Natural killer cell treated with Interleukin-12 subunit alpha and Interleukin-12 subunit beta and Interleukin-15 and Interleukin-18, amount 100 ng/mL, for 72 hours (primary cell): ENCODE measurements around the gene ZBTB32. TPM values are rescaled to one million over a fixed set of nuclear protein-coding genes. Genes with fewer than 3 reads are reported as not detected.
"Not testable (repeated sequence)": the region's sequence is repeated elsewhere in the genome, so short reads cannot be mapped to it uniquely, and the experiment has no call there.

Source experiments
- ATAC-seq, 2 donors: fragments of 150-1000 bp; cut with Tn5 transposase in 1 of 2; sonication (Bioruptor Pico), chemical (Tn5 transposase) in 1 of 2; 2 replicates each; pipeline ENCODE4 v1.10.0; 2021
- DNase-seq: peaks from one replicate; pipeline ENCODE4 v3.0.0; 2022; ENCODE audit warnings: low spot score
- H3K27ac Mint-ChIP-seq, 2 donors: 1 replicate in 1 of 2; 2 replicates in 1 of 2; pipeline ENCODE4 v1.8.0; 2022; ENCODE audit warnings: mixed read lengths in 2 of 2, mild to moderate bottlenecking in 1 of 2, moderate library complexity in 1 of 2
- H3K27me3 Mint-ChIP-seq, 2 donors: 1 replicate in 1 of 2; 2 replicates in 1 of 2; pipeline ENCODE4 v1.8.0; 2022; ENCODE audit warnings: mixed read lengths in 2 of 2
- H3K36me3 Mint-ChIP-seq: one replicate; pipeline ENCODE4 v1.8.0; 2022; ENCODE audit warnings: mixed read lengths
- H3K4me1 Mint-ChIP-seq, 2 donors: 1 replicate in 1 of 2; 2 replicates in 1 of 2; pipeline ENCODE4 v1.8.0; 2022; ENCODE audit warnings: low read depth in 2 of 2, mixed read lengths in 2 of 2, mild to moderate bottlenecking in 1 of 2
- H3K4me3 Mint-ChIP-seq: one replicate; pipeline ENCODE4 v1.8.0; 2022; ENCODE audit warnings: mixed read lengths
- H3K9me3 Mint-ChIP-seq: 2 replicates; pipeline ENCODE4 v1.8.0; 2022; ENCODE audit warnings: mixed read lengths
- total RNA-seq, 2 donors: library from RNA; stranded (reverse); gene quantifications; one replicate each; pipeline ENCODE4 v1.2.3, GENCODE V29; 2022

ZBTB32 gene
- total RNA-seq, 2 donors from 2014 or later: 191 to 295 TPM

DNA sequence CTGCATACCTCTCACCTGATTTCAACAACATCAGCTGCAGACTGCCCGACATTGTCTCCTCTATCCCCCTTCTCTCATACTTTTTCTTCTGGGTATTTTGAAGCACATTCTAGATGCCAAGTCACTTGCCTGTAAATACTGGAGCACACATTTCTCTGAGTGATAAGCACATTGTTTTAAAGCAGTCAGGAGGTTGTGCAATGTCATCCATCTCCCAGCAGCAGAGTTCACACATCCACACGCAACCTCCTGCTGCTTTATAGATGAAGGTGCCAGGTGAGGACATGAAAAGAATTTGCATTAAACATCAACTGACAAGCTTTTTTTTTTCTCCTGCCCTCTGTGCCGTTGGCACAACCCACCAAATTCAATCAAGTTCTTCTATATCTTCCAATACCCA is 32.5 kb upstream of the ZBTB32 start:
- H3K4me3 Mint-ChIP-seq: no peak overlapping the region
- no peak overlapping the region for H3K27ac Mint-ChIP-seq
- no peaks in the 10 kb centered on the region for H3K9me3 Mint-ChIP-seq
- ATAC-seq (no peak), DNase-seq (no peak)
- H3K27me3 Mint-ChIP-seq: peaks cover 30 to 46% of the 10 kb centered on the region in 2 donors
- peaks cover 10 to 12% of the 10 kb centered on the region in 2 donors for H3K4me1 Mint-ChIP-seq
- no peaks in the 10 kb centered on the region for H3K36me3 Mint-ChIP-seq

- H3K27ac Mint-ChIP-seq: no peak overlapping the region
- H3K36me3 Mint-ChIP-seq: no peaks in the 10 kb centered on the region
- peak overlapping the region; percentile 71 for H3K4me3 Mint-ChIP-seq
- DNase-seq: peak; percentile 81
- H3K27me3 Mint-ChIP-seq: peaks cover 35 to 52% of the 10 kb centered on the region in 2 donors
- peaks cover 10 to 12% of the 10 kb centered on the region in 2 donors for H3K4me1 Mint-ChIP-seq
- peak; percentile 94 for ATAC-seq
- no peaks in the 10 kb centered on the region for H3K9me3 Mint-ChIP-seq
Measured at GRCh38 chr19:35673121-35673804, 31.1 kb upstream of the ZBTB32 start.

DNA sequence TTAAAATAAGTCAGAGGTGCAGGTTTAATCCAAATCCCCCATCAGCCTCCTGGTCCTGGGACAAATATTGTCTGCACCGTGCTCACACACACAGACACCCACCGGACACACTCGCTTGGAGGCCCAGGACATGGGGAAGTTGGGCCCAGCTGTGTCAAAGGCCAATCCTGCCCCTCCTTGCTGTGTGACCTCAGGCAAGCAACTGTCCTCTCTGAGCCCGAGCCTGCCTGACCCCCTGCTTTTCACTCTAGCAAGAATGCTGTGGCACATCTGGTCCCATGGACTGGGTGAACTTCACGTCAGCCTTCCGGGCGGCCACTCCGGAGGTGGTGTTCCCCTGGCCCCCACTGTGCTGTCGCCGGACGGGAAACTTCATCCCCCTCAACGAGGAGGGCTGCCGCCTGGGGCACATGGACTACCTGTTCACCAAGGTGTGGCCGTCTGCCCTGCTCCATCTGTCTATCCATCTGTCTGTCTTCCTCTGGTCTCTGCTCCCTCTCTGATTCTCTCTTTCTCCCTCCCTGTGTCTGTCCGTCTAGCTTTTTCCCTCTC is 28.7 kb upstream of the ZBTB32 start:
- H3K27me3 Mint-ChIP-seq: peaks cover 25 to 37% of the 10 kb centered on the region in 2 donors
- ATAC-seq: no peak
- no peak for DNase-seq
- H3K36me3 Mint-ChIP-seq: no peaks in the 10 kb centered on the region
- H3K27ac Mint-ChIP-seq: no peak overlapping the region
- no peaks in the 10 kb centered on the region for H3K9me3 Mint-ChIP-seq
- peaks cover 10 to 12% of the 10 kb centered on the region in 2 donors for H3K4me1 Mint-ChIP-seq
- H3K4me3 Mint-ChIP-seq: no peak overlapping the region

DNA sequence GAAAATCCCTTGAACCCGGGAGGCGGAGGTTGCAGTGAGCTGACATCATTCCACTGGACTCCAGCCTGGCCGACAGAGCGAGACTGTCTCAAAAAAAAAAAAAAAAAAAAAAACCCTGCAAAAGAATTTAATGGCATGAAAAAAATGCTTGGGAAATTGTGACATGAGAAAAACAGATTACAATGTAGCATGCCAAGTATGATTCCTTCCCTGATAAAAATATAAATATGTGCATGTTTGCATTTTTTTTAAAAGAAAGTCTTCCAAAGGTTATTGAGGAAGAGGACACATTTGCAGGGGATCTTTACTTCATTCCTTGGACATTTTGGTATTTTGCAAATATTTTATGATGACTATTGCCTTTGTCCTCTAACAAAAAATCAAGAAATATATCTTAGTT is 14.5 kb upstream of the ZBTB32 start:
- no peak for DNase-seq
- Mint-ChIP-seq H3K9me3 (no peaks in the 10 kb centered on the region), H3K27me3 (no peaks in the 10 kb centered on the region), H3K4me1 (peaks cover 0 to 10% of the 10 kb centered on the region in 2 donors), H3K27ac (no peak overlapping the region), H3K4me3 (no peak overlapping the region), H3K36me3 (no peaks in the 10 kb centered on the region)
- ATAC-seq: no peak

DNA sequence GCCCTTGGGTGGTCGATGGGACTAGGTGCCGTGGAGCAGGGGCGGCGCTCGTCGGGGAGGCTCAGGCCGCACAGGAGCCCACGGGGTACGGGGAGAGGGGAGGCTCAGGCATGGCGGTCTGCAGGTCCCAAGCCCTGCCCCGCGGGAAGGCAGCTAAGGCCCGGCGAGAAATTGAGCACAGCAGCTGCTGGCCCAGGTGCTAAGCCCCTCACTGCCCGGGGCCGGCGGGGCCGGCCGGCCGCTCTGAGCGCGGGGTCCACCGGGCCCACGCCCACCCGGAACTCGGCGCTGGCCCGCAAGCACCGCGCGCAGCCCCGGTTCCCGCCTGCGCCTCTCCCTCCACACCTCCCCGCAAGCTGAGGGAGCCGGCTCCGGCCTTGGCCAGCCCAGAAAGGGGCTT is 13.3 kb upstream of the ZBTB32 start:
- H3K9me3 Mint-ChIP-seq, H3K36me3 Mint-ChIP-seq, DNase-seq, H3K4me3 Mint-ChIP-seq, ATAC-seq, H3K27ac Mint-ChIP-seq, H3K27me3 Mint-ChIP-seq: not testable (repeated sequence)
- H3K4me1 Mint-ChIP-seq: peaks cover 0 to 11% of the 10 kb centered on the region in 2 donors

DNA sequence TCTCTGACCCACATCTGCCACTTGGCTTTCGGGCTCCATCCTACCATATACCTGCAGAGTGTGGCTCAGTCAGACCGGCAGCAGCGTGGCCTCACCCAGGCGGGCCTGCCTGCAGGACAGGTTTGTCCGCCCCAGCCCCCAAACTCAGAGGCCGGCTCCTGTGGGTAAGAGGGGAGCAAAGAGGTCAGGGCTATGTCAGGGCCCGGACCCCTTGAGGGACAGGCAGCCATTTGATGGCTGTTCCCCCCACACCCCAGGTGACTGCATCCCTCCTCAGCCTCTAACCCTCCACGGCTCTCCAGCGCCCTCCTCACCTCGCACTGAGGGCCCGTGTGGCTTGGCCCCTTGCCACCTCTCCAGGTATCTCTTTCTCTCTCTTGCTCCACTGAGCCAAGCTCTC is 12.3 kb upstream of the ZBTB32 start:
- DNase-seq (no peak), ATAC-seq (no peak)
- H3K27me3 Mint-ChIP-seq: no peaks in the 10 kb centered on the region
- peaks cover 0 to 13% of the 10 kb centered on the region in 2 donors for H3K4me1 Mint-ChIP-seq
- H3K9me3 Mint-ChIP-seq: no peaks in the 10 kb centered on the region
- no peak overlapping the region for H3K4me3 Mint-ChIP-seq
- H3K27ac Mint-ChIP-seq: no peak overlapping the region
- H3K36me3 Mint-ChIP-seq: no peaks in the 10 kb centered on the region

DNA sequence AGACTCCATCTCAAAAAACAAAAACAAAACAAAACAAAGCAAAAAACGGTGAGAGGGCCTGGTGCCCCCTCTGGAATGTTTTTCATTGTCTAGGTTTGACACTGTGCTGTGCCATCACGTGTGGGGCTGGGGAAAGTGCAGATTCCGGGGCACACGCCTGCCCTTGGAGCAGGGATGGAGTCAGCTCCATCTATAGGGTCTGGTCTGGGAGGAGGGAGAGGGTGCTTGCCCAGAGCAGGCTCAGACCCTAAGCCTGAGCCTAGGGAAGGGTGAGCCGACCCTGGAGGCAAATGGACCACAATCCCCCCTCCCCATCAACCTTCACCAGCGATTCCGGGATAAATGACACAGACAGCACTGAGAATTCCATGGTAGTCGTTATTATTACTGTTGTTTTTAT is 10.9 kb upstream of the ZBTB32 start:
- peak overlapping the region in 1 of 2 donors; percentile 67 for H3K27ac Mint-ChIP-seq
- peaks cover 0 to 13% of the 10 kb centered on the region in 2 donors for H3K4me1 Mint-ChIP-seq
- H3K27me3 Mint-ChIP-seq: no peaks in the 10 kb centered on the region
- no peaks in the 10 kb centered on the region for H3K9me3 Mint-ChIP-seq
- no peaks in the 10 kb centered on the region for H3K36me3 Mint-ChIP-seq
- ATAC-seq: peak in 1 of 2 donors; percentile 8
- H3K4me3 Mint-ChIP-seq: no peak overlapping the region
- no peak for DNase-seq

GRCh38 chr19:35693835-35694599 is 10.3 kb upstream of the ZBTB32 start:
- Mint-ChIP-seq H3K36me3 (no peaks in the 10 kb centered on the region), H3K9me3 (no peaks in the 10 kb centered on the region), H3K27ac (peak overlapping the region; percentile 39 to 67), H3K4me3 (no peak overlapping the region), H3K4me1 (peaks cover 0 to 16% of the 10 kb centered on the region in 2 donors), H3K27me3 (no peaks in the 10 kb centered on the region)
- DNase-seq (peak; percentile 91), ATAC-seq (peak; percentile 100)

DNA sequence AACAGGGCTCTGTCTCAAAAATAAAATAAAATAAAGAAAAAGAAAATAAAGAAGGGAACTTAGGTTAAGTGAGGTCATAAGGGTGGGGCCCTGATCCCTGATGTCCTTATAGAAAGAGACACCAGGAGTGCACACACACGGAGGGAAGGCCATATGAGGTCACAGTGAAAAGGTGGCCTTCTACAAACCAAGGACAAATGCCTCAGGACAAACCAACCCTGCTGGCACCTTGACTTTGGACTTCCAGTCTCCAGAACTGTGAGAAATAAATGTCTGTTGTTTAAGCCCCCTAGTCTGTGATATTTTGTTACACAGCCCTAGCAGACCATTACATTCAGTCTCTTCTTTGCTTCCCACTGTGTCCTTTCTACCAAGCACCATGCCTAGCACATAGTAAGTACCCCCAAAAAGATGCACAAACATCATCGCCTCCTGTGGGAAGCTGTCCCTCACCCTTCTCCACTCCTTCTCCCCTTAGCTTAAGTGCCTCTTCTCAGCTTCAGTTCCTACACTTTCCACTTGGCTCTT is 8.4 kb upstream of the ZBTB32 start:
- Mint-ChIP-seq H3K9me3 (no peaks in the 10 kb centered on the region), H3K4me1 (peaks cover 0 to 20% of the 10 kb centered on the region in 2 donors), H3K4me3 (no peak overlapping the region), H3K36me3 (no peaks in the 10 kb centered on the region), H3K27me3 (no peaks in the 10 kb centered on the region), H3K27ac (no peak overlapping the region)
- ATAC-seq (no peak), DNase-seq (no peak)

DNA sequence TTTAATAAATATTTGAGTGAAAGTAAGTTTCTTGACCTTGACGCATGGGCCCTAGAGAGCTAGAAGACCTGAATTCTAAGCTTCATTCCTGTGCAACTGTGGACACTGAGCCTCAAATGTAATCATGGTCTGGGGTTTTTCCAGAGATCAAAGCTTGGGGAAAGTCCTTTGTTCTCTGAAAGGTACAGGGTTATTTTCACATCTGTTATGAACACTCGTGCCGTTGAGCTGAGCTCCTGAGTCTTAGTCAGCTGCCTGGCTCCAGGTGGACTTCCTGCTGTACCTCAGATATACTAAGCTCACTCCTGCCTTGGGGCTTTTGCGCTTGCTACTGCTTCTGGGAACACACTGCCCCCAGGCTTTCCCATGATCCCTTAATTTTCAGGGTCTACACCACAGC is 7.5 kb upstream of the ZBTB32 start:
- Mint-ChIP-seq H3K4me1 (peaks cover under 1 to 20% of the 10 kb centered on the region in 2 donors), H3K27me3 (no peaks in the 10 kb centered on the region), H3K27ac (peak overlapping the region in 1 of 2 donors; percentile 25), H3K9me3 (no peaks in the 10 kb centered on the region), H3K4me3 (no peak overlapping the region), H3K36me3 (no peaks in the 10 kb centered on the region)
- DNase-seq (no peak), ATAC-seq (no peak)

DNA sequence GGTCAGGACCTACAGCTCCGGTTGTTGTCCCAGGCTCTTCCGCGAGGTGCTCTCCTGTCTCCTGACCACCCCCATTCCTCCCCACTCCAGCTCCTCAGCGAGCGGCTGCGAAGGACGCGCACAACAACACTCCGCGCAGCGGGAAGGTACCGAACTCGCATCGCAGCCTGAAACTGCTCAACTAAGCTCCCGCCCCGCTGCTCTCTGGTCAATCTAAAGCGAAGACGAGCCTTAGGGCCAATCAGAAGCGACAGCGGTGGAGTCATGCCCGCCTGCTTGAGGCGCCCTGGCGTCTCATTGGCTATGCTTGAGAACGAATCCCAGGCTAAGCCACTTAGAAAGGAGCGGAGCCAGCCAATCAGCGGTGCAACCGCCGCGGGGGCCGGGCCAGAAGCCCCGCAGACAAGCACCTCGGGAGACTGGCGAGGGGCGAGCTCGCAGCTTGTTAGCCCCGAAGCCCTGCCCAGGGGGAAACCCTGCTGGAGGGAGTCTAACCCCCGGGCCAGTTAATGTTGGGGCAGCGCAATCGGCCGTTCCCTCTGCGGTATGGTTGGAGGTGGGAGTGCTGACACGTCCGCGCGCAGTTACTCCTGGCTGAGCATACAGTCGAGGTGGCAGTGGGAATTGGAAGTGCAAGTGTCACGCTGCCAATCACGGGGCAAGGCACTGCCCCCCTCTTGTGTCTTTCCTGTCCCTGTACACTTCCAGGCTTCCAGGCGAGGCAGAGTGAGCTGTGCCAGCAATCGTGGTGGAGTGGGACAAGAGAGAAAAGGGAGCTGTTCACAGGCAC is 1.9 kb upstream of the ZBTB32 start:
- H3K27me3 Mint-ChIP-seq: peaks cover 0 to 3% of the 10 kb centered on the region in 2 donors
- H3K4me1 Mint-ChIP-seq: peaks cover 9 to 14% of the 10 kb centered on the region in 2 donors

DNA sequence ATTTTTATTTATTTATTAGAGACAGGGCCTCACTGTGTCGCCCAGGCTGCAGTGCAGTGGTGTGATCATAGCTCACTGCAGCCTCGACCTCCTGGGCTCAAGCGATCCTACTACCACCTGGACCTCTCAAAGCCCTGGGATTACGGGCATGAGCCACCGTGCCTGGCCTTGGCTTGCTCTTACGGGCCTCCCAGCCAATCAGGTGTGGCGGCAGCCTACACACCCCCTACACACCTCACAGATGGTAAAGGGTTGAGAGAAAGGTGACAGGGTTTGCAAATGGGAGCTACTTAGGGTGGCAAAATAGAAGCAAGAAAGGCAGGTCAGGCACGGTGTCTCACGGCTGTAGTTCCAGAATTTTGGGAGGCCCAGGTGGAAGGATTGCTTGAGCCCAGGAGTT is 1.0 kb upstream of the ZBTB32 start:
- peaks cover 9 to 16% of the 10 kb centered on the region in 2 donors for H3K4me1 Mint-ChIP-seq
- DNase-seq (no peak), ATAC-seq (no peak)
- H3K27me3 Mint-ChIP-seq: peaks cover 0 to 3% of the 10 kb centered on the region in 2 donors
- peak overlapping the region; percentile 98 for H3K4me3 Mint-ChIP-seq
- H3K36me3 Mint-ChIP-seq: no peaks in the 10 kb centered on the region
- no peak overlapping the region for H3K27ac Mint-ChIP-seq
- no peaks in the 10 kb centered on the region for H3K9me3 Mint-ChIP-seq

More for the DNA sequence above, 1.9 kb upstream of the ZBTB32 start:
- H3K4me3 Mint-ChIP-seq: peak overlapping the region; percentile 98
- H3K27ac Mint-ChIP-seq: peak overlapping the region; percentile 85 to 98
- H3K36me3 Mint-ChIP-seq: no peaks in the 10 kb centered on the region
- DNase-seq: peak; percentile 96
- ATAC-seq: peak; percentile 99 to 100
- H3K9me3 Mint-ChIP-seq: no peaks in the 10 kb centered on the region

GRCh38 chr19:35708391-35708790 is 4.0 kb downstream of the ZBTB32 start:
- DNase-seq (no peak), ATAC-seq (no peak)
- Mint-ChIP-seq H3K27me3 (no peaks in the 10 kb centered on the region), H3K9me3 (no peaks in the 10 kb centered on the region), H3K4me3 (peak overlapping the region; percentile 17), H3K4me1 (peaks cover 23 to 27% of the 10 kb centered on the region in 2 donors), H3K27ac (peak overlapping the region in 1 of 2 donors; percentile 46), H3K36me3 (no peaks in the 10 kb centered on the region)
